Measurements from ENCODE around the gene METRNL.

Gene METRNL

DNA sequence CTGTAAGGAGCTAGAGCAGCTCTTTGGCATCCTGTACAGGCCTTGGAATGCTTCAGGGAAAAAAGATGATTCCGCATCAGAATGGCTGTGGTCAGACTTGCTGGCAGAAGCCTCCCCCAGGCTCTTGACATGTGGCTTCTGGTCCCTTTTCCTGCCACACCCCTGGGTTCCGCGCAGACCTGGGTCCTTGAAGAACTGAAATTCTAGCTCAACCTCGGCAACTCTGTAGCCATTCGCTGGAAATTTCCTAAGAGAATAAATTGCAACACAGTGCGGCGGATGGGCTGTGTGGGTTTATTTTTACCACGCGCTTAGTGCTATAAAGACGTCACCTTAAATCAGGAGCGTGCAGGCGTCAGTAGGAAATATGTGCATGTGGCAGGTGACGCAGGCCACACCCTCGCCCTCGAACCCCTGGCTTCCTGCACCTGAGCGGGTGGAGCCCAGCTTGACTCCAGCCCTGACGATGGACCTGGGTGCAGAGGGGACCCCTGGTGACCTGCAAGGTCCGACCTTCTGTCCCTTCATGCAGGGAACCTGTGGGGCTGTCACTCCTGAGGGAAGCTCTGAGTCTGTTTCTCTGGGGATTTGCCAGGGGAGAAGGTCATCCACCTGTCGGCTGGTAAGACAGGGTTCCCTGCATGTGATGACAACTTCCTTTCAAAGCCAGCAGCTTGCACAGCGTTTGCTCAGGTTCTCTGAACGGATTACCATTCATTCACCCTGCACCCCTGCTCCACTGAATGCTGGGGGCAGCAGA, 46.3 kb downstream of the METRNL start:
- H4K20me1 ChIP-seq (ENCODE audit: insufficient read depth, low read length) = peaks cover 3% of the 10 kb centered on the region; the same call in 1 of the 2 replicates
- no peak overlapping the region for H3K4me2 ChIP-seq (ENCODE audit: low read length)
- H3K36me3 ChIP-seq (replicated peaks; ENCODE audit: low read depth, low read length) = no peaks in the 10 kb centered on the region
- no peak for TF ChIP-seq CTCF (IDR thresholded peaks at IDR 0.05; ENCODE audit: low read depth, low read length)
- no peak for TF ChIP-seq EZH2phosphoT487 (IDR thresholded peaks at IDR 0.05; ENCODE audit: low read depth)
- H3K4me1 ChIP-seq (ENCODE audit: low read length) = peaks cover under 1% of the 10 kb centered on the region
- H2AFZ ChIP-seq (ENCODE audit: low read depth, low read length) = no peak overlapping the region
- H3K9ac ChIP-seq (ENCODE audit: low read length) = no peak overlapping the region
- no peaks in the 10 kb centered on the region for H3K79me2 ChIP-seq (ENCODE audit: low read length)
- H3K27ac ChIP-seq (ENCODE audit: low read length) = no peak overlapping the region
- H3K4me3 ChIP-seq (ENCODE audit: low read length) = no peak overlapping the region
- no peaks in the 10 kb centered on the region for H3K9me3 ChIP-seq (ENCODE audit: insufficient read depth, low read length)
- peaks cover 33% of the 10 kb centered on the region for H3K27me3 ChIP-seq (ENCODE audit: low read depth, low read length)

DNA sequence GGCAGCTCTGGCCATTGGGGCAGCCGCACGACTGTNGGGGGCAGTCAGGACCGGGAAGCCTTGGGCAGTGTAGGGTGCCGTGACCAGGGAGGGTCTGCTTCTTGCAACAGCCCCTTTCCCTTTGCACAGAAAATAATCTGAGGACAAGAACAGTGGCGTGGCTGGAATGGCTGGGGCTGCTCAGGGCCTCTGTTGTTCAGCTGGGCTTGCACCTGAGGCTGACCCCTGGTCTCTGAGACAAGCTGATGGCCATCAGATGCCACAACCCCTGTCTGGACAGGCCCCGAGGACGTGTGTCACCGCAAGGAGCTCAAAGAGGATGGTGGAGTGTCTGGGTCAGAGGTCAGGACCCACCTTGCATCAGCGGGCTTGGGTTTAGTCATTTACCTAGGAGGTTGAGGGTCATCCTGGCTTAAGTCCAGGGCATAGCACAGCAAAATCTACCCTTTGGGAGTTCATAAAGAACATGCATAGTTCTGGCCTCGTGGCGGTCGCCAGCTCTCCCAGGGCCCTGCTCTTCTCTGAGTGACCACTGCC, 46.9 kb downstream of the METRNL start:
- no peaks in the 10 kb centered on the region for H3K36me3 ChIP-seq (replicated peaks; ENCODE audit: low read depth, low read length)
- no peaks in the 10 kb centered on the region for H3K79me2 ChIP-seq (ENCODE audit: low read length)
- peaks cover 31% of the 10 kb centered on the region for H3K27me3 ChIP-seq (ENCODE audit: low read depth, low read length)
- H3K9ac ChIP-seq (ENCODE audit: low read length) = no peak overlapping the region
- H3K27ac ChIP-seq (ENCODE audit: low read length) = no peak overlapping the region
- H4K20me1 ChIP-seq (ENCODE audit: insufficient read depth, low read length) = peaks cover 3% of the 10 kb centered on the region; the same call in 1 of the 2 replicates
- H3K9me3 ChIP-seq (ENCODE audit: insufficient read depth, low read length) = no peaks in the 10 kb centered on the region
- H2AFZ ChIP-seq (ENCODE audit: low read depth, low read length) = no peak overlapping the region
- H3K4me3 ChIP-seq (ENCODE audit: low read length) = no peak overlapping the region
- TF ChIP-seq EZH2phosphoT487 (IDR thresholded peaks at IDR 0.05; ENCODE audit: low read depth) (no peak), CTCF (IDR thresholded peaks at IDR 0.05; ENCODE audit: low read depth, low read length) (no peak)
- no peak overlapping the region for H3K4me2 ChIP-seq (ENCODE audit: low read length)
- H3K4me1 ChIP-seq (ENCODE audit: low read length) = no peaks in the 10 kb centered on the region

DNA sequence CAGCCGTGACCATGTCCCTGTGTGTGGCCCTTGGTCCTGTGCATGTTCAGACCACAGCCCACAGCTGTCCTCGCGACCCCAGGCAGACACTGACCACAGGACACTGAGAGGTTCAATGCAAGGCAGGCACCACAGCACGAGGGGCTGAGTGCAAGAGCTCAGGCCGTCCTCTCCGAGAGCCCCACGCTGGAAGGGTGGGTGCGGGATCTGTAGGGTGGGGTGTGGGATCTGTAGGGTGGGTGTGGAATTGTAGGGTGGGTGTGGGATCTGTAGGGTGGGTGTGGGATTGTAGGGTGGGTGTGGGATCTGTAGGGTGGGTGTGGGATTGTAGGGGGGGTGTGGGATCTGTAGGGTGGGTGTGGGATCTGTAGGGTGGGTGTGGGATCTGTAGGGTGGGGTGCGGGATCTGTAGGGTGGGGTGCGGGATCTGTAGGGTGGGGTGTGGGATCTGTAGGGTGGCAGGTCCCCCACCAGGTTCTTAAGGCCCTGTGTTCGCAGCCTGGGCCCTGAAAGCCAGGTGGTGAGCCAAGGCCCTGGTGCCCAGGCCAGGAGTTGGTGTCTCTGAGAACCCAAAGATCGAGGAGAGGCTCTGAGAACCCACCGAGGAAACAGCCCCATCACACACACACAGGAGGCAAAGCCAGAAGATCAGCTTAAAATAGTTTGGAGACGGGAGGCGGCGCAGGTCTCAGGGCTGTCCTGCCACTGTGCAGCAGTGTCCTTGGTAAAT, 48.2 kb downstream of the METRNL start:
- TF ChIP-seq CTCF (IDR thresholded peaks at IDR 0.05; ENCODE audit: low read depth, low read length) = no peak
- TF ChIP-seq EZH2phosphoT487 (IDR thresholded peaks at IDR 0.05; ENCODE audit: low read depth) = no peak
- no peak overlapping the region for H3K4me2 ChIP-seq (ENCODE audit: low read length)
- no peak overlapping the region for H3K27ac ChIP-seq (ENCODE audit: low read length)
- no peak overlapping the region for H3K4me3 ChIP-seq (ENCODE audit: low read length)
- H3K36me3 ChIP-seq (replicated peaks; ENCODE audit: low read depth, low read length) = no peaks in the 10 kb centered on the region
- H2AFZ ChIP-seq (ENCODE audit: low read depth, low read length) = no peak overlapping the region
- no peaks in the 10 kb centered on the region for H3K9me3 ChIP-seq (ENCODE audit: insufficient read depth, low read length)
- peaks cover 3% of the 10 kb centered on the region; the same call in 1 of the 2 replicates for H4K20me1 ChIP-seq (ENCODE audit: insufficient read depth, low read length)
- H3K9ac ChIP-seq (ENCODE audit: low read length) = no peak overlapping the region
- no peaks in the 10 kb centered on the region for H3K4me1 ChIP-seq (ENCODE audit: low read length)
- peaks cover 19% of the 10 kb centered on the region for H3K27me3 ChIP-seq (ENCODE audit: low read depth, low read length)
- H3K79me2 ChIP-seq (ENCODE audit: low read length) = no peaks in the 10 kb centered on the region
